ENCODE measurements around the gene NYNRIN.
"Not testable (repeated sequence)": the region's sequence is repeated elsewhere in the genome, so short reads cannot be mapped to it uniquely, and the experiment has no call there.

NYNRIN gene

DNA sequence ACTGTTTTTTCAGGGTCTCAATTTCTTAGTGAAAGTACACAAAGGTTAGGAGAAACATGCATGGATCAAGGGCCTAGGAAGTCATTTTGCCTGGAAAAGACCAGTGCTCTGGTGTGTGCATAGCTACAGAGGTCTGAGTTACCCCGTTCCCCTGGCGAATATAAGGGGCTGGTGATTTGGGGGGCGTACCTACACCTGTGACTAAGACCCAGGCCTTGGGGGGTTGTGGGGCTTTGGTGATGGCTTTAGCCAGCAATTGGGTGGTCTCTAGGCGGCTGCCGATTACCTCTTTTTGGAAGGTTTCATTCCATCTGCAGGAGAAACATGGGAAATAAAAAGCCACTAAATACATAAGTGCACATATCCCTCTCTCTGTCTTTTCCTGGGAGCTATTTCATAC lies 42.7 kb downstream of the NYNRIN start:
- no peak for TF ChIP-seq Cebpa-rat (IDR thresholded peaks at IDR 0.05)
- peak overlapping the region; percentile 79 for H3K4me3 ChIP-seq
- H3K36me3 ChIP-seq = peaks cover 43% of the 10 kb centered on the region
- H3K27ac ChIP-seq = peak overlapping the region; percentile 97
- H3K4me1 ChIP-seq = peaks cover 73% of the 10 kb centered on the region
- peak overlapping the region; percentile 91 for H3K9ac ChIP-seq
- H3K27me3 ChIP-seq = no peaks in the 10 kb centered on the region
- H3K4me2 ChIP-seq = peak overlapping the region; percentile 95
- peaks cover 22% of the 10 kb centered on the region for H3K9me3 ChIP-seq
- no peaks in the 10 kb centered on the region; the same call in 1 of the 2 replicates for H4K20me1 ChIP-seq

DNA sequence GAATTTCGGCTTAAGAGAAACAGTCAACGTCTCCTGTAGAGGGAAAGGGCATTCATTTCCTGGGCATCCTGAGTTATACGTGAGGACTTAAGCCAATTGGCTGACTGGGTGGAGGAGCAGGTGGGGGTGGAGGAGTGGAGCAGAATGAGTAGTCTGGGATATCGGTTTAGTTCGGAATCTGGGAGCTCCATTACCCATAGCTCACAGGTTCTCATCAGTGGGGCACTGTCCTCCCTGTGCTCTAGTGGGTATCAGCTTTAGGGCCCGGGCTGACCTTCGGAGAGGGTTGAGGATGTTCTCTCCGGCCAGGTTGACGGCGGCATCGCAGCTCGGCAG lies 43.1 kb downstream of the NYNRIN start:
- Histone ChIP-seq H3K4me3 (peak overlapping the region; percentile 79), H3K36me3 (peaks cover 43% of the 10 kb centered on the region), H3K27me3 (no peaks in the 10 kb centered on the region), H4K20me1 (no peaks in the 10 kb centered on the region; the same call in 1 of the 2 replicates), H3K9ac (peak overlapping the region; percentile 91), H3K4me2 (peak overlapping the region; percentile 95), H3K4me1 (peaks cover 72% of the 10 kb centered on the region), H3K9me3 (peaks cover 22% of the 10 kb centered on the region), H3K27ac (peak overlapping the region; percentile 97)
- no peak for TF ChIP-seq Cebpa-rat (IDR thresholded peaks at IDR 0.05)

DNA sequence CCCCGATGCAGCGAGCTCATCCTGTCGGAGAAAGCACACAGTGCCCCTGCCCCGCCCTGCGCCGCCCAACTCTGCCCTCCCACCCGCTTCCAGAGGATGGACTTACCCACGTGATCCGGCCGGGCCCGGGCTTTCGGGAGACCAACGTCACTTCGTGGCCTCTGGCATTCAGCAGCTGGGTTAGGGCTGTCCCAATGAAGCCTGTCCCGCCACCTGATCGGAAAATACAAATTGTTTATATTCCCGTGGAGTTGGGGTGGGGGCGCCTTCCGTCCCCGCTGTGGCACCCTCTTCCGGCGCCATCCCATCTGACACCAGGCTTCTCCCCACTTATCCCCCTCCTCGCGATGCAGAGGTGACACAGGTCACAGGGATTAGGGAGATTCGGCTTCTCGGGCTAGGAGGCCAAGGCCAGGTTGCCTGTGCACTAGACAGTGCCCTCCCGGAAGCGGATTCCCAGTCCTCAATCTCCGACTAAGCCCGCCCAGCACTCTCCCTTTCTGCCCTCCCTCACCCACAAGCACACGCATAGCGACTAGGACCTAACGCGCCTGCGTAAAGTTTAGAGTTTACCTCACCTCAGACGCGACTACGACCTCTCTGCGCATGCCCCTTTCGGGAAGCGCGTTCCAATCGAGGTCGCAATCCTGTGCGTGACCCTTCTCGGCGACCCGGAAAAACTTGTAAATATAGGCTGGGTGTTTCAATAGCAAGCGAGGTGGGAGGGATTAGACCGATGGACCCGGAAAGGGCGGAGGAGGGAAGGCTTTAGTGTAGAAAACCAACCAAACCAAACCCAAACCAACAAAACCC lies 43.6 kb downstream of the NYNRIN start, which contains the start of gene SDR39U1:
Gene SDR39U1 (minus strand): TSS at position 537 of the 813 bp plus-strand sequence. CDS start 7 bp downstream, at position 530.
- Histone ChIP-seq H3K36me3 (peaks cover 43% of the 10 kb centered on the region), H3K9ac (peak within 1 kb of the TSS; percentile 91), H3K27me3 (no peaks in the 10 kb centered on the region), H3K4me2 (peak within 1 kb of the TSS; percentile 95), H3K27ac (peak within 1 kb of the TSS; percentile 97), H4K20me1 (no peaks in the 10 kb centered on the region; the same call in 1 of the 2 replicates), H3K9me3 (peaks cover 22% of the 10 kb centered on the region), H3K4me1 (peaks cover 66% of the 10 kb centered on the region), H3K4me3 (peak within 1 kb of the TSS; percentile 79)
- TF ChIP-seq Cebpa-rat (IDR thresholded peaks at IDR 0.05) = no peak

DNA sequence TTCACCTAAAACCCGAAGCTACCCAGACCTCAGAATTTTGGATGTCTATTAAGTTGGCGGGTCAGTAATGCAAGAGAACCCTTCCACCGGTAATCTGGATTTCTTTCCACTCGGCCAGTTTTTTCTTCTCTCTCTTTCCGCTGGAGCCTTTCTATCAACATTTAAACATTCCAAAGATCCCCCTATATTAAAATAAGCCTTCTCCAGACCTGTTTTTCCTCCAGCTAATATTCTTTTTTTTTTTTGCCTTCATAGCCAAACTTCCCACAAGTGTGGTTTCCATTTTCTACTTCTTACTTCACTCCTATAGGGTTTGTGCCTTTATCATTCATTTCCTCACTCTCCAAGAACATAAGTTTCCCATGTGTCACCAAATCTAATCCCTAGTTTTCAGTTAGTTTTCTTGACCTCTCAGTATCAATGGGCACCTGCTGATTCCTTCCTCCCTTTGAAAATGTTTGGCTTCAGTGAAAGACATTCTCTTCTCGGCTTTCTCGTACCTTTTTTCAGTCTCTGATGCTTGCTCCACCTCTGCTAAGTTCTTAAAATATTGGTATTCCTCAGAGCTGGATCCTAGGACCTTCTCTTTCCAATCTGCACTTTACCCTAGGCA lies 44.4 kb downstream of the NYNRIN start:
- Histone ChIP-seq H3K4me3 (peak overlapping the region; percentile 79), H3K9me3 (peaks cover 22% of the 10 kb centered on the region), H3K27ac (peak overlapping the region; percentile 97), H4K20me1 (no peaks in the 10 kb centered on the region; the same call in 1 of the 2 replicates), H3K27me3 (no peaks in the 10 kb centered on the region), H3K9ac (peak overlapping the region; percentile 91), H3K4me1 (peaks cover 59% of the 10 kb centered on the region), H3K36me3 (peaks cover 38% of the 10 kb centered on the region), H3K4me2 (peak overlapping the region; percentile 80)
- TF ChIP-seq Cebpa-rat (IDR thresholded peaks at IDR 0.05) = no peak

DNA sequence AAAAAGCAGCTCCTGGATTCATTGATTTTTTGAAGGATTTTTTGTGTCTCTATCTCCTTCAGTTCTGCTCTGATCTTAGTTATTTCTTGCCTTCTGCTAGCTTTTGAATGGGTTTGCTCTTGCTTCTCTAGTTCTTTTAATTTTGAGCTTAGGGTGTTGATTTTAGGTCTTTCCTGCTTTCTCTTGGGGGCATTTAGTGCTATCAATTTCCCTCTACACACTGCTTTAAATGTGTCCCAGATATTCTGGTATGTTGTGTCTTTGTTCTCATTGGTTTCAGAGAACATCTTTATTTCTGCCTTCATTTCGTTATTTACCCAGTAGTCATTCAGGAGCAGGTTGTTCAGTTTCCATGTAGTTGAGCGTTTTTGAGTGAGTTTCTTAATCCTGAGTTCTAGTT lies 52.0 kb downstream of the NYNRIN start:
- not testable (repeated sequence) for H3K36me3 ChIP-seq, H3K27ac ChIP-seq, H3K4me1 ChIP-seq, H3K9ac ChIP-seq, H3K27me3 ChIP-seq, H3K4me3 ChIP-seq, H4K20me1 ChIP-seq, H3K4me2 ChIP-seq
- H3K9me3 ChIP-seq = peaks cover 30% of the 10 kb centered on the region

DNA sequence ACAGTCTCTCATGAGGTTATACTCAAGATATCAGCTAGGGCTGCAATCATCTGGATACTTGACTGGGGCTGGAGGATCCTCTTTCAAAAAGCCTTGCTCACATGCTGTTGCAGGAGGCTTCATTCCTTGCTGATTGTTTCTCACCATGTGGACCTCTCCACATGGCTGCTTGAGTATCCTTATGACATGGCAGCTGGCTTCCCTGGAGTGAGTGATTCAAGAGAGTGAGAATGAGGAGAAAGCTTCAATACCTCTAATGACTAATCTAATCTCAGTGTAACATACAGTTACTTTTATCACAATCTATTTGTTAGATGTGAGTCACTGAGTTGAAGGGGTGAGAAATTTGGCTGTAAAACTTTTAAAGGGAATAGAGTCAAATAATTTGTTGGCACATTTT lies 58.2 kb downstream of the NYNRIN start:
- Histone ChIP-seq H3K4me1 (peaks cover 28% of the 10 kb centered on the region), H3K4me3 (no peak overlapping the region), H3K4me2 (no peak overlapping the region), H3K9me3 (peaks cover 24% of the 10 kb centered on the region), H3K27ac (no peak overlapping the region), H3K27me3 (no peaks in the 10 kb centered on the region), H3K9ac (no peak overlapping the region), H4K20me1 (no peaks in the 10 kb centered on the region), H3K36me3 (peaks cover 10% of the 10 kb centered on the region; the same call in 1 of the 2 replicates)
- TF ChIP-seq Cebpa-rat (IDR thresholded peaks at IDR 0.05) = no peak

DNA sequence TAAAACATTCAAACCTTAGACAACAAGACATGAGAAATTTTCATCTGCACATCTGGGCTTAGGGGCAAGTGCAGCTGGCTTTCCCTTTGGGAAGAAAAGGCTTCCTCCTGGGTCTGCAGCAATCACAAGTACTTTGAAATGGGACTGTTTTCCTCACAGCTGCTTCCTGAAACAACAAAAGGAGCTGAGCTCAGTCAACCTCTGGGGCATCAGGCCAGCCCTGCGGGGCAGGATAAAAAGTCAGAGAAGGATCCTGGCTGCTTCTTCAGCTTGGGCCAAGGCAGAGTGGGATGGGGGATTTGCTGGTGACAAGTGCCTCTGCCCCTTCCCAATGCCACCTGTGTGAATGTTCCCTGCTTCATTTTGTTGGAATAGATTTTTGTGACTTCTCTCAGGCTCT lies 59.9 kb downstream of the NYNRIN start:
- no peak overlapping the region for H3K9ac ChIP-seq
- H3K4me2 ChIP-seq = peak overlapping the region; percentile 61
- H3K36me3 ChIP-seq = 0 out of 2 replicates have a peak, but pooled peaks cover 6% of the 10 kb centered on the region
- TF ChIP-seq Cebpa-rat (IDR thresholded peaks at IDR 0.05) = no peak
- H3K9me3 ChIP-seq = peaks cover 15% of the 10 kb centered on the region
- peaks cover 28% of the 10 kb centered on the region for H3K4me1 ChIP-seq
- no peak overlapping the region; the same call in 1 of the 2 replicates for H3K27ac ChIP-seq
- H4K20me1 ChIP-seq = no peaks in the 10 kb centered on the region
- no peaks in the 10 kb centered on the region for H3K27me3 ChIP-seq
- H3K4me3 ChIP-seq = no peak overlapping the region

DNA sequence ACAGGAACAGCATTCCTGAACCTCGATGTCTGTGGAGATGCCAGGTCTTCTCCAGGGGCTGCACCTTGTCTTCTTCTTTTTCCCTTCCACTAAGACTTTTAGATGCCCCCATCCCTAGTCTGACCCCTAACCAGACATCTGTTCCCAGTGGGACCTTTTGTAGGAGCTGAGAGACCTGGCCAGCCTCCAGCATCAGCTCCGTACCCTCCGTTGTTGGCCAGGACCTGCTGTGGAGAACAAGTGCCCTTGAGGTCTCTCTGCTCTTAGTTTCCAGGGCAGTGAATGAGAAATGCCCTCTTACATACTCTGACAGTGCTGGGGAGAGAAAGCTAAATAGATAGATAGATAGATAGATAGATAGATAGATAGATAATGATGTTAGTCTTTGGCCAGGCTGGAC lies 60.5 kb downstream of the NYNRIN start:
- Histone ChIP-seq H3K27ac (peak overlapping the region; percentile 15; the same call in 1 of the 2 replicates), H3K27me3 (no peaks in the 10 kb centered on the region), H3K9me3 (peaks cover 9% of the 10 kb centered on the region), H3K9ac (no peak overlapping the region), H3K36me3 (0 out of 2 replicates have a peak, but pooled peaks cover 5% of the 10 kb centered on the region), H3K4me3 (no peak overlapping the region), H3K4me2 (peak overlapping the region; percentile 61; the same call in 1 of the 2 replicates), H3K4me1 (peaks cover 28% of the 10 kb centered on the region), H4K20me1 (no peaks in the 10 kb centered on the region)
- TF ChIP-seq Cebpa-rat (IDR thresholded peaks at IDR 0.05) = no peak

DNA sequence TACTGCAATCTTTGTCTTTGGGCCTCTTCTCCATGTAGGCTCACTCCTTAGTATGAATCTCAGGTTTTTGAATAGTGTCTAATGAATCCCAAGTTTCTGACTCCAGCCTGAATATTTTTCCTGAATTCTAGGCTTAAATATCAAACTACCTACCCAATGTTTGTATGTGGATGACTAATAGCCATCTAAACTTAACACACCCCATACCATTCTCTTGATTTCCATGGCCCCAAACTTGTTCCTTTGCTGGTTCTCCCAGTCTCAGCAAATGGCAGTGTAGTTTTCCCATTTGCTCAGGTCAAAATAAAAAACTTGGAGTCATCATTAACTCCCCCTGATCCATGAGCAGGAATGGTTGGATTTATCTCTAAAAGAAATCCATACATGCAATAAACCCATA lies 62.5 kb downstream of the NYNRIN start:
- H3K27me3 ChIP-seq = no peaks in the 10 kb centered on the region
- H3K4me1 ChIP-seq = peaks cover 28% of the 10 kb centered on the region
- no peak overlapping the region for H3K27ac ChIP-seq
- no peak for TF ChIP-seq Cebpa-rat (IDR thresholded peaks at IDR 0.05)
- H3K9ac ChIP-seq = no peak overlapping the region
- H3K9me3 ChIP-seq = no peaks in the 10 kb centered on the region
- H3K4me2 ChIP-seq = no peak overlapping the region
- H3K36me3 ChIP-seq = no peaks in the 10 kb centered on the region
- no peaks in the 10 kb centered on the region for H4K20me1 ChIP-seq
- no peak overlapping the region for H3K4me3 ChIP-seq

All from BLaER1 (cell line).